Activated CD8-positive, alpha-beta memory T cell treated with anti-CD3 and anti-CD28 coated beads, Interleukin-2, amount 50 U/mL, for 24 hours (primary cell): ENCODE measurements around the gene TJP2.

Experiments used
- DNase-seq: peaks from one replicate; pipeline ENCODE4 v3.0.0-alpha.2; 2020; ENCODE audit errors: extremely low read depth

Gene TJP2

GRCh38 chr9:69232135-69232534 is 58.1 kb downstream of the TJP2 start:
- no peak for DNase-seq

- DNase-seq = no peak
These were observed 60.6 kb downstream of the TJP2 start for GRCh38 chr9:69234683-69235082.

- no peak for DNase-seq
These were observed 62.1 kb downstream of the TJP2 start for GRCh38 chr9:69236188-69236587.

- DNase-seq = no peak
These were observed 63.7 kb downstream of the TJP2 start for GRCh38 chr9:69237702-69238295.

GRCh38 chr9:69243116-69243515 is 69.0 kb downstream of the TJP2 start:
- DNase-seq = no peak

- DNase-seq = no peak
These were observed 72.6 kb downstream of the TJP2 start for GRCh38 chr9:69246629-69247028.

- no peak for DNase-seq
These were observed 73.9 kb downstream of the TJP2 start for GRCh38 chr9:69248005-69248404.

GRCh38 chr9:69249337-69249736 is 75.3 kb downstream of the TJP2 start:
- DNase-seq = no peak

- no peak for DNase-seq
These were observed 76.6 kb downstream of the TJP2 start for GRCh38 chr9:69250681-69251080.

GRCh38 chr9:69252436-69252835 is 78.4 kb downstream of the TJP2 start:
- no peak for DNase-seq

- DNase-seq = no peak
These were observed 79.0 kb downstream of the TJP2 start for GRCh38 chr9:69253057-69253456.

- DNase-seq = no peak
These were observed 80.1 kb downstream of the TJP2 start for GRCh38 chr9:69254223-69254622.

GRCh38 chr9:69255591-69255990 is 81.5 kb downstream of the TJP2 start:
- no peak for DNase-seq

- no peak for DNase-seq
These were observed 84.5 kb downstream of the TJP2 start for GRCh38 chr9:69258551-69258950.

- no peak for DNase-seq
These were observed 86.1 kb downstream of the TJP2 start for GRCh38 chr9:69260161-69260560.

GRCh38 chr9:69261636-69262035 is 87.6 kb downstream of the TJP2 start:
- DNase-seq = no peak

GRCh38 chr9:69264526-69264925 is 90.4 kb downstream of the TJP2 start:
- no peak for DNase-seq

- no peak for DNase-seq
These were observed 91.8 kb downstream of the TJP2 start for GRCh38 chr9:69265891-69266290.

GRCh38 chr9:69272212-69272611 is 98.1 kb downstream of the TJP2 start:
- DNase-seq = no peak

GRCh38 chr9:69273161-69273560 is 99.1 kb downstream of the TJP2 start:
- no peak for DNase-seq

- DNase-seq = no peak
These were observed 102.7 kb downstream of the TJP2 start for GRCh38 chr9:69276775-69277174.

GRCh38 chr9:69279084-69279731 is 105.1 kb downstream of the TJP2 start:
- DNase-seq = no peak

- no peak for DNase-seq
These were observed 105.7 kb downstream of the TJP2 start for GRCh38 chr9:69279733-69280132.

GRCh38 chr9:69283003-69283402 is 108.9 kb downstream of the TJP2 start:
- no peak for DNase-seq
